GM12872 (cell line): ENCODE measurements around the gene TSPAN2.
A peak's percentile ranks its signal among the peaks of the same experiment; 100 is the strongest.

Source experiments
- CTCF ChIP-seq: IDR thresholded peaks from 3 replicates; pipeline ENCODE4 v1.5.1; 2011; ENCODE audit warnings: low read depth, mild to moderate bottlenecking, low read length, moderate library complexity; ENCODE audit not compliant: insufficient read depth

The TSPAN2 gene

DNA sequence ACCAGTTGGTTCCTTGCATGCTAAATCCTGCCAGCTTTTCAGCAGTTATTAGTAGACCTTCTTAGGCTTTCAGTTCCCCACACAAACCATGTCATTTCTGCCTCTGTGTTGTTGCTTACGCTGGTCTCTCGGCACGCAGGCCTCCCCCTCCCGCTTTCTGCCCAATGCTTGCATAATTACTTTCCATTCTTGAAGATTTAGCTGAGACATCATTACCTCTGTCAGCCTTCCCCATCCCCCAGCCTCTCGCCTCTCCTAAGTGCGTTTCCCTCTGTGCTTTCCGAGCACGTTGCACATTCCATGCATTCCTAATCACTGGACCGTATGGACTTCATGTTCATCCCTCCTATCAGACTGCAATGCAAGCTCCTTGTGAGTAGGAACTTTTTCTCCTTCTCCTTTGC, 32.9 kb downstream of the TSPAN2 start:
- TF ChIP-seq CTCF: no peak

DNA sequence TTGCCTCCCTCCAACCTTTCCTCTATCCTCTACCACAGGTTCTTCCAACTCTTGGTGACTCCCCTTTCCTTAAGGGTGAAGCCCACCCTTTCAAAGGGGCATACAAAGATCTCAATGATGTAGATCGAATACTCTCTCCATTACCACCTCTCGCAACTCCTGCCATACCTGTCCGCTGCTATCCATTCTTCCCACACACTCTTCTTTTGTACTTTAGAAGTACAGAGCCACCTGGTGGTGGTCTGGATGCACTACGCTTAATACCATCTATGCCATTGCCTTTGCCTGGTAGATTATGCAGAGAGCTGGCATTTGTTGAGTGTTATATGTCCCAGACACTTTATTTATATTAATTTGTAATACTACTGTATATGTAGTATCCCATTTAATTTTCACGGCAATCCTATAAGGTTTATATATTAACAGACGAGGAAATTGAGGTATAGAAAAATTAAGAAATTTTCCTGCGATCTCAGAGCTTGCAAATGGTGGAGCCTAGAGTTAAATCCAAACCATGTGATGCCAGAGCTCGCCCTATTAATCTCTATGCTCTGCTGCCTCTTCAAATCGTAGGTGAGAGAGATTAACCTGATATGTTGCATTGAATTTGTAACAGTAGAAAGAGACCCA, 36.7 kb downstream of the TSPAN2 start:
- peak; percentile 81 for TF ChIP-seq CTCF

GRCh38 chr1:115051850-115052249, 37.5 kb downstream of the TSPAN2 start:
- no peak for TF ChIP-seq CTCF

DNA sequence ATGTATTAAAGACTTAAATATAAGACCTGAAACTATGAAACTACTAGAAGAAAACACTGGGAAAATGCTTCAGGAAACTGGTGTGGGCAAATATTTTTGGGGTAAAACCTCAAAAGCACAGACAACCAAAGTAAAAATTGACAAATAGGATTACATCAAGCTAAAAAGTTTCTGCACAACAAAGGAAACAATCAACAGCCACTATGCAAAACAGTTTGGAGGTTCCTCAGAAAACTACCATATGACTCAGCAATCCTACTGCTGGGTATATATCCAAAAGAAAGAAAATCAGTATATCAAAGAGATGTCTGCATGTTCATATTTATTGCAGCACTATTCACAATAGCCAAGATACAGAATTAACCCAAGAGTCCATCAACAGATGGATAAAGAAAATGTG, 42.6 kb downstream of the TSPAN2 start:
- TF ChIP-seq CTCF: no peak

DNA sequence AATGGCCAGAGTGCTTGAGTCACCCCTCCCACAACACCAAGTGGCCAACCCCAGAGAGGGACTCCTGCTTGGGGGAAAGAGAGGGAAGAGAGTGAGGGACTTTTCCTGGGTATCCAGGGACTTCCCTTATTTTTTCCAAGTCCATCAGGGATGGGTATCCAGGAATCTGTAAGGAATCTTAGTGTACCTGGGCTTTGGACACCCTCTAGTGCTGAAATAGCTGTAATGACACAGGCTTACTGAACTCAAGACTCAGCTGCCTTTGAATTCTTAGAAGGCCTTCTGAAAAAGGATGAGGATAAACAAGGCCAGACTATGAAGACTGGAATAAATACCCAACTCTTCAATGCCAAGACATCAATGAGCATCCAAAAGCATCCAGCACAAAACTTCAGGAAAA, 47.6 kb downstream of the TSPAN2 start:
- no peak for TF ChIP-seq CTCF

GRCh38 chr1:115040501-115040900, 48.8 kb downstream of the TSPAN2 start:
- no peak for TF ChIP-seq CTCF

GRCh38 chr1:115036814-115037507, 52.3 kb downstream of the TSPAN2 start:
- no peak for TF ChIP-seq CTCF
